Thoracic aorta endothelial cell (primary cell): ENCODE data around the gene TPT1. TPM values are rescaled to one million over a fixed set of nuclear protein-coding genes. Genes with fewer than 3 reads are reported as not detected.

ENCODE experiments used
- small RNA-seq: library from RNA; depleted of rRNA; stranded (forward); fragments of <200 nt; gene quantifications from one replicate; pipeline ENCODE3, GENCODE V24; 2012
- total RNA-seq: library from RNA; depleted of rRNA; stranded (reverse); fragments of >200 nt; gene quantifications from 2 replicates; pipeline ENCODE4 v1.2.3, GENCODE V29; 2012

TPT1 gene
- total RNA-seq, result 2,458 and 2,781 TPM in 2 replicates

GRCh38 chr13:45341034-45341798 lies at the start of gene TPT1:
TPT1 (minus strand) TSS chr13:45341183; CDS start chr13:45341069, 114 bp downstream.

Small RNA genes within 50 kb of the gene (small RNA-seq; reads per million reads assigned to genes)
- gene SNORA31, result 11.7 reads per million, percentile 93 among the genes with 10 or more reads in this experiment

Other genes with a start within 250 kb of the TPT1 start
- gene GTF2F2, start 220.7 kb downstream of the TPT1 start, total RNA-seq, result 30.7 and 31.6 TPM in 2 replicates
- under 0.01 TPM in 1 of 2 replicates, not detected in the other for gene KCTD4, start 140.1 kb downstream of the TPT1 start, total RNA-seq
- 21.9 and 32.7 TPM in 2 replicates for gene SLC25A30, start 77.2 kb upstream of the TPT1 start, total RNA-seq
- 35.5 and 37.6 TPM in 2 replicates for gene COG3, start 123.8 kb upstream of the TPT1 start, total RNA-seq